Measurements from ENCODE around the gene BZW2.
"Not testable (repeated sequence)": the region's sequence is repeated elsewhere in the genome, so short reads cannot be mapped to it uniquely, and the experiment has no call there.

Gene BZW2

GRCh38 chr7:16652240-16652583, 6.2 kb downstream of the BZW2 start:
- in situ Hi-C loops (cut with HindIII; ENCODE audit: low pct_ligation_motif_present, low sequenced_read_pairs) = no loop called here
- H3K4me3 ChIP-seq (ENCODE audit: low read depth, low read length) = no peak overlapping the region
- no peak for DNase-seq
- no peaks in the 10 kb centered on the region for H3K27me3 ChIP-seq (replicated peaks)
- TF ChIP-seq, protein P1, sequence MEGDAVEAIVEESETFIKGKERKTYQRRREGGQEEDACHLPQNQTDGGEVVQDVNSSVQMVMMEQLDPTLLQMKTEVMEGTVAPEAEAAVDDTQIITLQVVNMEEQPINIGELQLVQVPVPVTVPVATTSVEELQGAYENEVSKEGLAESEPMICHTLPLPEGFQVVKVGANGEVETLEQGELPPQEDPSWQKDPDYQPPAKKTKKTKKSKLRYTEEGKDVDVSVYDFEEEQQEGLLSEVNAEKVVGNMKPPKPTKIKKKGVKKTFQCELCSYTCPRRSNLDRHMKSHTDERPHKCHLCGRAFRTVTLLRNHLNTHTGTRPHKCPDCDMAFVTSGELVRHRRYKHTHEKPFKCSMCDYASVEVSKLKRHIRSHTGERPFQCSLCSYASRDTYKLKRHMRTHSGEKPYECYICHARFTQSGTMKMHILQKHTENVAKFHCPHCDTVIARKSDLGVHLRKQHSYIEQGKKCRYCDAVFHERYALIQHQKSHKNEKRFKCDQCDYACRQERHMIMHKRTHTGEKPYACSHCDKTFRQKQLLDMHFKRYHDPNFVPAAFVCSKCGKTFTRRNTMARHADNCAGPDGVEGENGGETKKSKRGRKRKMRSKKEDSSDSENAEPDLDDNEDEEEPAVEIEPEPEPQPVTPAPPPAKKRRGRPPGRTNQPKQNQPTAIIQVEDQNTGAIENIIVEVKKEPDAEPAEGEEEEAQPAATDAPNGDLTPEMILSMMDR (IDR thresholded peaks at IDR 0.05; ENCODE audit: low read depth, low read length, missing control alignments) = no peak
- no peak overlapping the region for H3K27ac ChIP-seq
- no peaks in the 10 kb centered on the region for H3K36me3 ChIP-seq (replicated peaks)

DNA sequence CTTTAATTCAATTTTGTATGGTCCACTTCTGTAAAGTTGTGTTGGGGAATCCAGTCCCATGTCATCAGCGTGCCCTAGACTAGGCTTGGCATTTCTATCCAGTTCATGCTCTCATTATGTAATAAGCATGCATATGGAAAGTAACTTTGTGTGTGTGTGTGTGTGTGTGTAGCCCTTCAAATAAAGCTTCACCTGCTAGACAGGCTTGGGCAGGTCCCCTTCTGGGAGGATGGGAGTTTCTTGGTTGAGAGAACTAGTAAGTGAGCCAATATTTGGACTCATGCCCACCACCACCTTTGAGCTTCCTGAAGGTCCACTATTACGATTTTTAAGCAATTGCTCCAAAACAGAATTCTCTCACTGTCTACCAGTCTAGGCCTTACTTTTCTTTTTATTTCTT, 6.9 kb downstream of the BZW2 start:
- H3K27me3 ChIP-seq (replicated peaks) = no peaks in the 10 kb centered on the region
- in situ Hi-C loops (cut with HindIII; ENCODE audit: low pct_ligation_motif_present, low sequenced_read_pairs) = no loop called here

DNA sequence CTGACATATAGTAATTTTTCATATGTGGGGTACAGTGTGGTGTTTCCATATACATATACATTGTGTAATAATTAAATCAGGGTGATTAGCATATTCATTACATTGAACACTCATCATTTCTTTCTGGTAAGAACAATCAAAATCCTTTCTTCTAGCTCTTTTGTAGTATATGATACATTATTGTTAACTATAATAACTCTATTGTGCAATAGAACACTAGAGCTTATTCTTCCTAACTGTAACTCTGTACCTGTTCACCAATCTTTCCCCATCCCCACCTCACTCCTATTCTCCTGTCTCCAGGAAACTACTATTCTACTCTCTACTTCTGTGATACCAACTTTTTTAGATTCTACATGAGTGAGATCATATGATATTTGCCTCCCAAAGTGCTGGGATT, 9.4 kb downstream of the BZW2 start:
- TF ChIP-seq, protein P1 (IDR thresholded peaks at IDR 0.05; ENCODE audit: low read depth, low read length, missing control alignments) = no peak
- no peak overlapping the region for H3K27ac ChIP-seq
- in situ Hi-C loops (cut with HindIII; ENCODE audit: low pct_ligation_motif_present, low sequenced_read_pairs) = no loop called here
- no peaks in the 10 kb centered on the region for H3K36me3 ChIP-seq (replicated peaks)
- DNase-seq = no peak
- H3K27me3 ChIP-seq (replicated peaks) = no peaks in the 10 kb centered on the region
- no peak overlapping the region for H3K4me3 ChIP-seq (ENCODE audit: low read depth, low read length)

More for the DNA sequence above, 6.9 kb downstream of the BZW2 start:
- Histone ChIP-seq H3K27ac (no peak overlapping the region), H3K36me3 (replicated peaks) (no peaks in the 10 kb centered on the region), H3K4me3 (ENCODE audit: low read depth, low read length) (no peak overlapping the region)
- TF ChIP-seq, protein P1 (IDR thresholded peaks at IDR 0.05; ENCODE audit: low read depth, low read length, missing control alignments) = no peak
- DNase-seq = no peak

DNA sequence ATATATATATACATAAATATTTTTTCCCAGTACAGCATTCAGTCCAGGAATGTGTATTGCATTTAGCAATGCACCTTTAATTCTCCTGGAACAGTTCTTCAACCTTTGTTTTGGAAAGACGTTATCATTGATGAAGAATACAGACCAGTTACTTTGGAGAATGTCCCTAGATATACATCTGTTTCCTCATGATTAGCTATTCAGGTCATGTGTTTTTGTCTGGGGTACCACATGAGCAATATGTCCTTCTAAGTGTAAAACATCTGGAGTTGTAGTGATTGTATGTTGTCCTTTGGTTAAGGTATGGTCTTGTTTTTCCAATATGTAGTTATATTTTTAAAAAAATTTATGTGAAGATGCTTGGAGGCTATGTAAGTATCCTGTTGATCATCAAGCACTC, 10.2 kb downstream of the BZW2 start:
- no peak overlapping the region for H3K27ac ChIP-seq
- DNase-seq = no peak
- H3K4me3 ChIP-seq (ENCODE audit: low read depth, low read length) = no peak overlapping the region
- in situ Hi-C loops (cut with HindIII; ENCODE audit: low pct_ligation_motif_present, low sequenced_read_pairs) = no loop called here
- no peaks in the 10 kb centered on the region for H3K27me3 ChIP-seq (replicated peaks)
- TF ChIP-seq, protein P1 (IDR thresholded peaks at IDR 0.05; ENCODE audit: low read depth, low read length, missing control alignments) = no peak
- H3K36me3 ChIP-seq (replicated peaks) = no peaks in the 10 kb centered on the region

- peak overlapping the region; percentile 72 for H3K27ac ChIP-seq
- no peak overlapping the region for H3K4me3 ChIP-seq (ENCODE audit: low read depth, low read length)
- DNase-seq = peak; percentile 81
- no peaks in the 10 kb centered on the region for H3K27me3 ChIP-seq (replicated peaks)
- H3K36me3 ChIP-seq (replicated peaks) = no peaks in the 10 kb centered on the region
- TF ChIP-seq, protein P1 (IDR thresholded peaks at IDR 0.05; ENCODE audit: low read depth, low read length, missing control alignments) = peak; percentile 59
- in situ Hi-C loops (cut with HindIII; ENCODE audit: low pct_ligation_motif_present, low sequenced_read_pairs) = no loop called here
Observed at GRCh38 chr7:16657656-16658279, 11.8 kb downstream of the BZW2 start.

DNA sequence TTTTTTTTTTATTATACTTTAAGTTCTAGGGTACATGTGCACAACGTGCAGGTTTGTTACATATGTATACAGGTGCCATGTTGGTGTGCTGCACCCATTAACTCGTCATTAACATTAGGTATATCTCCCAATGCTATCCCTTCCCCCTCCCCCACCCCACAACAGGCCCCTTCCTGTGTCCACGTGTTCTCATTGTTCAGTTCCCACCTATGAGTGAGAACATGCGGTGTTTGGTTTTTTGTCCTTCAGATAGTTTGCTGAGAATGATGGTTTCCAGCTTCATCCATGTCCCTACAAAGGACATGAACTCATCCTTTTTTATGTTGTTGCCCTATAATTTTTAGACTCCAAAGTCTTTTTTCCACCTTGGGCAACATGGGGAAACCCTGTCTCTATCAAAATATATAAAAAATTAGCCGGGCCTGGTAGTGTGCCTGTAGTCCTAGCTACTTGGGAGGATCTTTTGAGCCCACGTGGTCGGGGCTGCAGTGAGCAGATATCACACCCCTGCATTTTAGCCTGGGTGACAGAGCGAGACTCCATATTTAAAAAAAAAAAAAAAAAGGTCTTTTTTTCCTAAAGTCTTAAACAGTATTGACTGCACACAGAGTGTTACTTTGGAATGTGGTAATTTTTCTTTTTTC, 14.0 kb downstream of the BZW2 start:
- H3K36me3 ChIP-seq (replicated peaks); H3K27ac ChIP-seq; H3K27me3 ChIP-seq (replicated peaks); in situ Hi-C loops (cut with HindIII; ENCODE audit: low pct_ligation_motif_present, low sequenced_read_pairs); DNase-seq; H3K4me3 ChIP-seq (ENCODE audit: low read depth, low read length): not testable (repeated sequence)
